K562 (cell line): ENCODE measurements around the gene IDH2. TPM values are rescaled to one million over a fixed set of nuclear protein-coding genes. Genes with fewer than 3 reads are reported as not detected.

Experiments used
- ATAC-seq: fragments of 200-7000 bp; cut with Tn5 transposase; 3 replicates; pipeline ENCODE4 v1.9.1; 2020; ENCODE audit warnings: moderate library complexity
- BruUV-seq: library from RNA; stranded (reverse); fragments of 400-500 nt; replicated peaks from 2 replicates; lab custom pipeline; 2021; lab: Mats Ljungman, UMichigan
- CTCF ChIA-PET: fragments of 300-600 bp; formaldehyde crosslinking; extraction: SDS; loops from one replicate; lab custom pipeline; 2021; ENCODE audit warnings: low intra/inter-chr PET ratio; lab: Yijun Ruan, JAX
- POLR2A ChIA-PET: fragments of 300-600, 350-650 bp; sonication (Branson Sonifier 250); formaldehyde crosslinking; extraction: SDS; loops from one replicate; lab custom pipeline; 2021; ENCODE audit warnings: antibody characterized with exemption, inconsistent platforms; lab: Yijun Ruan, JAX
- DNase-seq, 4 experiments: peaks; one replicate each; pipeline versions ENCODE4 v3.0.0 to v3.0.0-alpha.2; 2011 to 2018; ENCODE audit warnings: low spot score in 3 of 4, mixed read lengths in 3 of 4; ENCODE audit errors: extremely low read depth in 1 of 4
- FAIRE-seq: peaks from 2 replicates; lab custom pipeline; 2011; peaks lifted over from hg19 to GRCh38; lab: Jason Lieb, UNC
- H2AFZ ChIP-seq: 2 replicates; pipeline ENCODE4 v1.6.0; 2011; ENCODE audit warnings: low read depth, low read length, control low read depth, inconsistent platforms
- H3K27ac ChIP-seq: fragments of 200-600 bp; 3 replicates; pipeline ENCODE4 v1.8.0; 2011; ENCODE audit warnings: low read depth, mild to moderate bottlenecking, control low read depth, inconsistent platforms, low read length, moderate library complexity, mixed read lengths; ENCODE audit errors: extremely low read depth
- H3K27me3 ChIP-seq, 2 experiments: fragments of 300-600 bp in 1 of 2; 2 replicates in 1 of 2; 3 replicates in 1 of 2; pipeline versions ENCODE4 v1.6.0 to v1.8.0; 2011; ENCODE audit warnings: inconsistent platforms in 2 of 2, low read length in 2 of 2, mild to moderate bottlenecking in 1 of 2, mixed read lengths in 1 of 2, moderate library complexity in 1 of 2; ENCODE audit not compliant: control insufficient read depth in 2 of 2, insufficient read depth in 2 of 2
- H3K36me3 ChIP-seq: fragments of 300-600 bp; 3 replicates; pipeline ENCODE4 v1.8.0; 2011; ENCODE audit warnings: mild to moderate bottlenecking, low read length, inconsistent platforms; ENCODE audit not compliant: control insufficient read depth, insufficient read depth
- H3K4me1 ChIP-seq, 2 experiments: fragments of 200-600 bp in 1 of 2; replicated peaks in 1 of 2; 2 replicates in 1 of 2; 3 replicates in 1 of 2; pipeline versions ENCODE4 v1.5.1 to v1.8.0; 2011; ENCODE audit warnings: inconsistent platforms in 2 of 2, low read length in 2 of 2, mild to moderate bottlenecking in 1 of 2, mixed read lengths in 1 of 2, moderate library complexity in 1 of 2; ENCODE audit not compliant: control insufficient read depth in 2 of 2, insufficient read depth in 2 of 2
- H3K4me2 ChIP-seq: 2 replicates; pipeline ENCODE4 v1.6.1; 2011; ENCODE audit warnings: low read length, control low read depth, inconsistent platforms, mixed read lengths; ENCODE audit not compliant: insufficient read depth
- H3K4me3 ChIP-seq: fragments of 200-600 bp; sonication (generic), shearing (Covaris generic); 2 replicates; pipeline ENCODE4 v1.5.1; 2016; ENCODE audit warnings: control low read depth, inconsistent platforms
- H3K79me2 ChIP-seq: fragments of 200-600 bp; 3 replicates; pipeline ENCODE4 v1.8.0; 2011; ENCODE audit warnings: low read length, inconsistent platforms; ENCODE audit not compliant: control insufficient read depth, insufficient read depth
- H3K9ac ChIP-seq, 2 experiments: 2 replicates each; pipeline versions ENCODE4 v1.6.0 to v1.6.1; 2011; ENCODE audit warnings: low read depth in 2 of 2, low read length in 2 of 2, control low read depth in 1 of 2, inconsistent platforms in 1 of 2, mild to moderate bottlenecking in 1 of 2, mixed read lengths in 1 of 2; ENCODE audit not compliant: insufficient read depth in 1 of 2
- H3K9me1 ChIP-seq: one replicate; pipeline ENCODE4 v1.6.0; 2011; ENCODE audit warnings: inconsistent platforms, mild to moderate bottlenecking, low read length, moderate library complexity; ENCODE audit not compliant: control insufficient read depth, insufficient read depth
- H3K9me3 ChIP-seq: replicated peaks from 2 replicates; pipeline ENCODE4 v1.5.1; 2011; ENCODE audit warnings: low read depth, low read length, inconsistent platforms; ENCODE audit not compliant: control insufficient read depth, insufficient read depth
- H4K20me1 ChIP-seq: replicated peaks from 2 replicates; pipeline ENCODE4 v1.6.1; 2011; ENCODE audit warnings: low read length, inconsistent platforms, mixed read lengths; ENCODE audit not compliant: control insufficient read depth, insufficient read depth
- CBX1 ChIP-seq: sonication (generic); IDR thresholded peaks from 2 replicates; pipeline ENCODE4 v1.6.1; 2016; ENCODE audit warnings: antibody characterized with exemption, low read depth, mild to moderate bottlenecking
- FOSL1 ChIP-seq: fragments of 200-800 bp; sonication (Bioruptor generic); conservative IDR thresholded peaks from 2 replicates; pipeline ENCODE4 v1.6.1; 2016; ENCODE audit warnings: missing genetic modification characterization, missing compliant biosample characterization
- NRF1 ChIP-seq, 2 experiments: fragments of 450-650 bp; IDR thresholded peaks in 1 of 2; conservative IDR thresholded peaks in 1 of 2; 2 replicates each; pipeline ENCODE4 v1.6.1; 2014; ENCODE audit warnings: mild to moderate bottlenecking in 2 of 2
- POLR2G ChIP-seq: fragments of 200-400 bp; formaldehyde crosslinking; IDR thresholded peaks from 2 replicates; pipeline ENCODE4 v1.6.1; 2017; ENCODE audit warnings: low read depth, mild to moderate bottlenecking, antibody characterized with exemption, low read length, moderate library complexity
- RBM22 ChIP-seq: fragments of 200-400 bp; formaldehyde crosslinking; IDR thresholded peaks from 2 replicates; pipeline ENCODE4 v1.6.1; 2018; ENCODE audit warnings: low read length, low read depth; ENCODE audit not compliant: poor library complexity, severe bottlenecking
- WGBS: fragments of 100-300 bp; shearing (Covaris generic); methylation state at CpG from one replicate; pipeline ENCODE4 v1.1.6; 2016; ENCODE audit warnings: low coverage, mixed read lengths; ENCODE audit not compliant: insufficient coverage; ENCODE audit errors: missing lambda C conversion rate; 5-methylcytosine and 5-hydroxymethylcytosine counted together
- in situ Hi-C: fragments of 300-500 bp; cut with MboI; formaldehyde crosslinking; loops from 4 replicates; pipeline ENCODE4 v1.15.0; 2018; ENCODE audit warnings: inconsistent platforms, mixed read lengths
- intact Hi-C: fragments of 100-400 bp; cut with micrococcal nuclease; formaldehyde crosslinking; loops from 2 replicates; pipeline ENCODE4 v1.14.2; 2022
- polyA plus RNA-seq, 8 experiments: library from polyadenylated mRNA; depleted of rRNA in 4 of 8; stranded (reverse) in 5 of 8; unstranded in 3 of 8; fragments of >200 nt; fragmentation: Nextera tagmentation in 2 of 8; fragmentation: Illumina TruSeq in 1 of 8; extraction: Ambion mirVana in 2 of 8; extraction: Trizol in 1 of 8; gene quantifications; 2 replicates each; pipeline versions ENCODE4 v1.2.1 to v1.2.3, GENCODE V29; 2011 to 2014; ENCODE audit warnings: inconsistent platforms in 1 of 8, missing spikeins in 1 of 8
- total RNA-seq, 7 experiments: library from RNA; depleted of rRNA in 6 of 7; stranded (reverse); fragments of >200 nt in 6 of 7; fragmentation: Illumina TruSeq in 2 of 7; extraction: Trizol in 2 of 7; gene quantifications; 2 replicates each; pipeline versions ENCODE4 v1.2.1 to v1.2.3, GENCODE V29; 2011 to 2021; ENCODE audit warnings: low replicate concordance in 1 of 7

The IDH2 gene
- total and polyA plus RNA-seq, 9 of the 15 experiments (the other 6 are each of a cell fraction or from before 2014, with no cell fraction given), result 0.70 to 99.9 (median 59.2) TPM

DNA sequence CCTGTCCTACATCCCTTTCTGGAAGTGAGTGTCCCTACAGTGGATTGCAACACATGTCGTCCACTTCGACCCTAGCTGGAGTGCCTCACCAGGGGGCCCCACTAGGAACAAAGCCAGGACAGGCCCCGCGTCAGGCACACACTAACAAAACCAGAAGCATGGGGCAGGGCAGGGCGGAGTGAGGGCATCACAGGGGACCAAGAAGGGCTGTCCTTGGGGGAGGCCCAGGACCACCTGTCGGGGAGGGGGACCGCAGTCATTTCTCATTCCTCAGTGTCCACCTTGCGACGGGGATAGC lies 21.9 kb downstream of the IDH2 start:
- Histone ChIP-seq H3K36me3 (peaks cover 22% of the 10 kb centered on the region; the same call in 2 of the 3 replicates), H3K4me3 (no peak overlapping the region), H4K20me1 (no peaks in the 10 kb centered on the region), H3K4me2 (no peak overlapping the region), H2AFZ (no peak overlapping the region), H3K9ac (no peak overlapping the region), H3K4me1 (peaks cover 0 to 24% of the 10 kb centered on the region in 2 experiments; a peak in 1 of 5 replicates), H3K79me2 (no peaks in the 10 kb centered on the region), H3K9me1 (no peaks in the 10 kb centered on the region), H3K27me3 (no peaks in the 10 kb centered on the region), H3K27ac (no peak overlapping the region), H3K9me3 (no peaks in the 10 kb centered on the region)
- ATAC-seq (no peak), FAIRE-seq (no peak), DNase-seq (no peak)
- 78% methylated on average over 9 of the region's 9 CpGs for WGBS
- ChIA-PET CTCF (interaction anchor here (0.7 kb wide), 1 partner anchor 9 kb away, joined by 3 read pairs; no protein-coding TSS in a partner anchor), POLR2A (interaction anchor here (0.6 to 1.3 kb wide), 5 partner anchors 19 to 342 kb away, joined by 3 to 6 read pairs (median 3); no protein-coding TSS in a partner anchor)
- TF ChIP-seq POLR2G (peak; percentile 9; the same call in 1 of the 2 replicates), NRF1 (conservative IDR thresholded peaks at IDR 0.05 in 1 of 2, IDR thresholded peaks at IDR 0.05 in 1 of 2) (no peak), FOSL1 (no peak), RBM22 (no peak), CBX1 (no peak)
- in situ Hi-C loops, result no loop called here
- intact Hi-C loops, result no loop called here
- no TSS peak for BruUV-seq
